ENCODE measurements around the gene MGAT2. TPM values are rescaled to one million over a fixed set of nuclear protein-coding genes. Genes with fewer than 3 reads are reported as not detected.

MGAT2 gene
- total and polyA plus RNA-seq, 7 donors = 15.6 to 26.9 (median 18.1) TPM

GRCh38 chr14:49619730-49620129 lies 869 bp upstream of the MGAT2 start:
- WGBS, 2 donors = 1 to 2% methylated on average over 11 of the region's 11 CpGs
- H3K9me3 ChIP-seq = no peaks in the 10 kb centered on the region
- peak overlapping the region; percentile 90 to 97 (median 92) for H3K27ac ChIP-seq
- peaks cover 0 to 14% (median 3%) of the 10 kb centered on the region in 4 donors for H3K36me3 ChIP-seq
- no peaks in the 10 kb centered on the region for H3K27me3 ChIP-seq
- H3K4me1 ChIP-seq = peaks cover 0 to 44% (median 35%) of the 10 kb centered on the region in 4 donors
- intact Hi-C loops (cut with DNase I) = loop anchor here (1.0 to 5.0 kb wide), 3 partner anchors 15 to 32 kb away; partner anchors contain the start of genes DNAAF2, LRR1 and RPS29
- no peak for DNase-seq
- H3K4me3 ChIP-seq = peak overlapping the region; percentile 73 to 95 (median 82)
- no peak for TF ChIP-seq POLR2A (IDR thresholded peaks at IDR 0.05)
- no peak for TF ChIP-seq POLR2AphosphoS5 (IDR thresholded peaks at IDR 0.05)
- TF ChIP-seq CTCF (IDR thresholded peaks at IDR 0.05) = no peak
- no peak for TF ChIP-seq EP300 (IDR thresholded peaks at IDR 0.05)

GRCh38 chr14:49621114-49621881 lies 699 bp downstream of the MGAT2 start:
- intact Hi-C loops (cut with DNase I) = loop anchor here (2.0 to 5.0 kb wide), 2 partner anchors 14 to 34 kb away; partner anchors contain the start of genes DNAAF2 and RPS29
- Histone ChIP-seq H3K36me3 (peaks cover 0 to 22% (median 3%) of the 10 kb centered on the region in 4 donors), H3K27ac (peak overlapping the region; percentile 90 to 97 (median 92)), H3K27me3 (no peaks in the 10 kb centered on the region), H3K9me3 (no peaks in the 10 kb centered on the region), H3K4me1 (peaks cover 0 to 44% (median 35%) of the 10 kb centered on the region in 4 donors), H3K4me3 (peak overlapping the region; percentile 73 to 95 (median 82))
- TF ChIP-seq CTCF (IDR thresholded peaks at IDR 0.05) = no peak
- TF ChIP-seq EP300 (IDR thresholded peaks at IDR 0.05) = no peak
- TF ChIP-seq POLR2A (IDR thresholded peaks at IDR 0.05) = no peak
- no peak for TF ChIP-seq POLR2AphosphoS5 (IDR thresholded peaks at IDR 0.05)
- peak; percentile 86 for DNase-seq
- 1 to 3% methylated on average over 65 of the region's 65 CpGs for WGBS, 2 donors

GRCh38 chr14:49622022-49622607 lies 1.5 kb downstream of the MGAT2 start:
- H3K4me3 ChIP-seq = peak overlapping the region; percentile 73 to 95 (median 82)
- H3K27me3 ChIP-seq = no peaks in the 10 kb centered on the region
- TF ChIP-seq POLR2A (IDR thresholded peaks at IDR 0.05) = no peak
- no peak for TF ChIP-seq CTCF (IDR thresholded peaks at IDR 0.05)
- no peak for TF ChIP-seq EP300 (IDR thresholded peaks at IDR 0.05)
- TF ChIP-seq POLR2AphosphoS5 (IDR thresholded peaks at IDR 0.05) = no peak
- peaks cover 0 to 44% (median 35%) of the 10 kb centered on the region in 4 donors for H3K4me1 ChIP-seq
- intact Hi-C loops (cut with DNase I) = loop anchor here (5.0 kb wide), 1 partner anchor 35 kb away; the partner anchor contains the start of gene RPS29
- no peak overlapping the region for H3K27ac ChIP-seq
- WGBS, 2 donors = 22 to 54% methylated on average over 3 of the region's 3 CpGs
- H3K9me3 ChIP-seq = no peaks in the 10 kb centered on the region
- H3K36me3 ChIP-seq = peaks cover 0 to 26% (median 3%) of the 10 kb centered on the region in 4 donors
- DNase-seq = no peak

- no peak for DNase-seq
- TF ChIP-seq EP300 (IDR thresholded peaks at IDR 0.05) (no peak), CTCF (IDR thresholded peaks at IDR 0.05) (no peak), POLR2AphosphoS5 (IDR thresholded peaks at IDR 0.05) (no peak), POLR2A (IDR thresholded peaks at IDR 0.05) (no peak)
- intact Hi-C loops (cut with DNase I) = loop anchor here (5.0 kb wide), 1 partner anchor 36 kb away; the partner anchor contains the start of gene RPS29
- Histone ChIP-seq H3K9me3 (no peaks in the 10 kb centered on the region), H3K4me1 (peaks cover 0 to 44% (median 35%) of the 10 kb centered on the region in 4 donors), H3K4me3 (no peak overlapping the region), H3K36me3 (peaks cover 0 to 21% (median 0%) of the 10 kb centered on the region in 4 donors), H3K27me3 (no peaks in the 10 kb centered on the region), H3K27ac (no peak overlapping the region)
- 16 to 52% methylated on average over 3 of the region's 3 CpGs for WGBS, 2 donors
These were observed 2.8 kb downstream of the MGAT2 start for GRCh38 chr14:49623387-49623786.
